Gastrocnemius medialis (tissue), 4 donors: ENCODE results near the gene NISCH. TPM values are rescaled to one million over a fixed set of nuclear protein-coding genes. Genes with fewer than 3 reads are reported as not detected.

ENCODE experiments used
- ATAC-seq, 2 donors: fragments of 150-250 bp; one replicate each; pipeline ENCODE4 v1.9.1; 2016
- DNase-seq, 2 donors: peaks; one replicate each; pipeline ENCODE4 v3.0.0-alpha.2; 2019
- H3K27ac ChIP-seq, 4 donors: fragments of 200-600 bp; sonication (generic); 1 replicate in 1 of 4; 2 replicates in 3 of 4; pipeline ENCODE4 v1.5.1; 2016 to 2018; ENCODE audit warnings: mild to moderate bottlenecking in 2 of 4, moderate library complexity in 1 of 4
- H3K27me3 ChIP-seq, 3 donors: fragments of 200-600 bp; sonication (generic) in 2 of 3; 1 replicate in 1 of 3; 2 replicates in 2 of 3; pipeline versions ENCODE4 v1.5.1 to v1.6.0; 2016 to 2019; ENCODE audit warnings: mild to moderate bottlenecking in 1 of 3, moderate library complexity in 1 of 3
- H3K36me3 ChIP-seq, 2 donors: fragments of 200-600 bp; sonication (generic) in 1 of 2; one replicate each; pipeline ENCODE4 v1.5.1; 2017 to 2018
- H3K4me1 ChIP-seq, 2 donors: fragments of 200-600 bp; sonication (generic) in 1 of 2; one replicate each; pipeline ENCODE4 v1.5.1; 2016 to 2017; ENCODE audit warnings: mild to moderate bottlenecking in 2 of 2
- H3K4me3 ChIP-seq, 4 donors: fragments of 200-600 bp; sonication (generic) in 3 of 4; 1 replicate in 1 of 4; 2 replicates in 3 of 4; pipeline ENCODE4 v1.5.1; 2016 to 2019; ENCODE audit warnings: mild to moderate bottlenecking in 2 of 4
- H3K9me3 ChIP-seq, 3 donors: fragments of 200-600 bp; sonication (generic) in 2 of 3; 1 replicate in 1 of 3; 2 replicates in 2 of 3; pipeline ENCODE4 v1.5.1; 2016 to 2019
- CTCF ChIP-seq, 5 experiments: fragments of 450-650 bp in 3 of 5; fragments of 200-600 bp in 2 of 5; sonication (generic) in 2 of 5; IDR thresholded peaks in 4 of 5; conservative IDR thresholded peaks in 1 of 5; 1 replicate in 4 of 5; 2 replicates in 1 of 5; pipeline ENCODE4 v1.5.1; 2016 to 2019; ENCODE audit warnings: antibody characterized with exemption in 5 of 5, mild to moderate bottlenecking in 3 of 5, moderate library complexity in 3 of 5
- POLR2A ChIP-seq, 2 donors: fragments of 450-650 bp; IDR thresholded peaks; one replicate each; pipeline ENCODE4 v1.6.1; 2017; ENCODE audit warnings: antibody characterized with exemption in 2 of 2, mild to moderate bottlenecking in 2 of 2, moderate library complexity in 2 of 2
- in situ Hi-C, 4 donors: fragments of 200-750 bp; cut with MboI; loops; one replicate each; pipeline versions ENCODE4 v1.15.0 to v1.8.0; 2017; ENCODE audit warnings: low sequenced_read_pairs in 4 of 4
- intact Hi-C: fragments of 100-400 bp; cut with DNase I; formaldehyde crosslinking; loops from one replicate; pipeline ENCODE4 v1.15.1; 2023; ENCODE audit warnings: low total_unique reads
- total RNA-seq, 4 donors: library from RNA; depleted of rRNA; stranded (reverse); fragments of >200 nt; gene quantifications; one replicate each; pipeline versions ENCODE4 v1.1.0 to v1.2.3, GENCODE V29; 2016

Gene NISCH
- total RNA-seq, 4 donors from 2014 or later = 19.2 to 38.3 (median 25.0) TPM

GRCh38 chr3:52428151-52429005 is 27.0 kb upstream of the NISCH start:
- intact Hi-C loops = loop anchor here (1.0 kb wide), 1 partner anchor 19 kb away; no protein-coding TSS in a partner anchor
- no peaks in the 10 kb centered on the region for H3K36me3 ChIP-seq
- peak; percentile 58 to 63 for DNase-seq
- H3K27me3 ChIP-seq = no peaks in the 10 kb centered on the region
- H3K4me1 ChIP-seq = peaks cover 9 to 11% of the 10 kb centered on the region in 2 donors
- ATAC-seq = peak; percentile 81 to 90
- in situ Hi-C loops = no loop called here
- H3K4me3 ChIP-seq = no peak overlapping the region
- peak overlapping the region in 3 of 4 donors; percentile 45 to 66 (median 58) for H3K27ac ChIP-seq
- TF ChIP-seq POLR2A (IDR thresholded peaks at IDR 0.05) = no peak
- TF ChIP-seq CTCF (IDR thresholded peaks at IDR 0.05 in 4 of 5, conservative IDR thresholded peaks at IDR 0.05 in 1 of 5) = peak; percentile 53 to 76 (median 74)
- no peaks in the 10 kb centered on the region for H3K9me3 ChIP-seq

GRCh38 chr3:52429031-52429430 is 26.4 kb upstream of the NISCH start:
- DNase-seq (no peak), ATAC-seq (no peak)
- Histone ChIP-seq H3K36me3 (no peaks in the 10 kb centered on the region), H3K4me1 (peaks cover 11 to 16% of the 10 kb centered on the region in 2 donors), H3K27me3 (no peaks in the 10 kb centered on the region), H3K27ac (peak overlapping the region; percentile 26 to 66 (median 52)), H3K9me3 (no peaks in the 10 kb centered on the region), H3K4me3 (no peak overlapping the region)
- intact Hi-C loops (no loop called here), in situ Hi-C loops (no loop called here)
- no peak for TF ChIP-seq POLR2A (IDR thresholded peaks at IDR 0.05)
- TF ChIP-seq CTCF (IDR thresholded peaks at IDR 0.05 in 4 of 5, conservative IDR thresholded peaks at IDR 0.05 in 1 of 5) = no peak

GRCh38 chr3:52429779-52430415 is 25.5 kb upstream of the NISCH start:
- Histone ChIP-seq H3K27ac (peak overlapping the region; percentile 50 to 69 (median 58)), H3K9me3 (no peaks in the 10 kb centered on the region), H3K27me3 (no peaks in the 10 kb centered on the region), H3K4me1 (peaks cover 11 to 17% of the 10 kb centered on the region in 2 donors), H3K4me3 (no peak overlapping the region), H3K36me3 (no peaks in the 10 kb centered on the region)
- intact Hi-C loops = no loop called here
- DNase-seq = no peak
- in situ Hi-C loops = no loop called here
- TF ChIP-seq POLR2A (IDR thresholded peaks at IDR 0.05) = peak in 1 of 2 donors; percentile 25
- TF ChIP-seq CTCF (IDR thresholded peaks at IDR 0.05 in 4 of 5, conservative IDR thresholded peaks at IDR 0.05 in 1 of 5) = no peak
- ATAC-seq = peak in 1 of 2 donors; percentile 33

GRCh38 chr3:52430416-52430810 is 25.0 kb upstream of the NISCH start:
- Histone ChIP-seq H3K9me3 (no peaks in the 10 kb centered on the region), H3K4me1 (peaks cover 11 to 17% of the 10 kb centered on the region in 2 donors), H3K27ac (peak overlapping the region; percentile 50 to 69 (median 58)), H3K4me3 (no peak overlapping the region), H3K36me3 (no peaks in the 10 kb centered on the region), H3K27me3 (no peaks in the 10 kb centered on the region)
- DNase-seq = peak in 1 of 2 donors; percentile 13
- no peak for TF ChIP-seq POLR2A (IDR thresholded peaks at IDR 0.05)
- TF ChIP-seq CTCF (IDR thresholded peaks at IDR 0.05 in 4 of 5, conservative IDR thresholded peaks at IDR 0.05 in 1 of 5) = no peak
- in situ Hi-C loops = no loop called here
- intact Hi-C loops = no loop called here
- no peak for ATAC-seq
